HG03558 (cell line): Measurements from ENCODE around the gene DRAM1.

Source experiments
- ATAC-seq: cut with Tn5 transposase; IDR thresholded peaks from one replicate; pipeline ENCODE4 v1.9.1; 2021; ENCODE audit warnings: moderate number of reproducible peaks; ENCODE audit not compliant: unreplicated experiment; ENCODE audit errors: extremely low read depth

DRAM1 gene

GRCh38 chr12:101966496-101966895, 89.1 kb downstream of the DRAM1 start:
- no peak for ATAC-seq

DNA sequence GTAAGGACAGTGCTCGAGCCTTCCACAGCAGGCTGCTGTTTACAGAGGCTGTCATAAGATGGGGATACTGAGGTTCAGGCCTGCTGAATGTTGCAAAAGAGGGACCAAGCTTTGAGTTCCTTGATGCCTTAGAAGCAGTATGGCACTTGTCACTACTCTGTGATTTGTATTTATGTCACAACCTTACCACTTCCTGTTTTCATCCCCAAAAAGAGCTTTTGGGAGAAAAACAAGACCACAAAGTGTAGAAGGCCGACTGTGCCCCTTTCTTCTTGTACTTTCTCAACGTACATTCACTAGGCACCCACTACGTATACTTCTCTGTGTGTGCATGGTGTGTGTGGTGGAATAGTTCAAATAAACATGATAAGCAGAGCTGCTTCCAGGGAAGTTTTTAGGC, 90.1 kb downstream of the DRAM1 start:
- no peak for ATAC-seq

DNA sequence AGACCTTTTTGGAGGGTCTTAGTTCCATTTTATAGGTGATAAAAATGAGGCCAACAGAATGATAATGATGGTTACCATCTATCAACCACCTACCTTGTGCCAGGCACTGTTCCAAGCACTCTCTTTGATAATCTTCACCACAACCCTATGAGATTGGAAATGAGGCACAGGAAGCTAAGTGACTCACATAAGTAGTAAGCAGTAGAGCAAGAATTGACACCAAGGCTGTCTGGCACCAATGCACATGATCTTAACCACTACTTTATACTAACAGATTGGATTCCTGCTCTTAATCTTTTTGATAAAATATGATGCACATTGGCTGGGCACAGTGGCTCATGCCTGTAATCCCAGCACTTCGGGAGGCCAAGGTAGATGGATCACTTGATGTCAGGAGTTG, 91.4 kb downstream of the DRAM1 start:
- no peak for ATAC-seq
